Thyroid gland (tissue), 4 donors: Measurements from ENCODE around the gene SOST. TPM values are rescaled to one million over a fixed set of nuclear protein-coding genes. Genes with fewer than 3 reads are reported as not detected.

Experiments used
- DNase-seq, 2 donors: peaks; one replicate each; pipeline ENCODE4 v3.0.0-alpha.2; 2019
- H3K27ac ChIP-seq, 3 donors: fragments of 200-600 bp; sonication (generic); 1 replicate in 2 of 3; 2 replicates in 1 of 3; pipeline ENCODE4 v1.5.1; 2016 to 2019; ENCODE audit warnings: mild to moderate bottlenecking in 1 of 3, moderate library complexity in 1 of 3
- H3K27me3 ChIP-seq: fragments of 200-600 bp; sonication (generic); one replicate; pipeline ENCODE4 v1.5.1; 2019
- H3K36me3 ChIP-seq, 2 donors: fragments of 200-600 bp; sonication (generic); one replicate each; pipeline ENCODE4 v1.5.1; 2016 to 2019
- H3K4me1 ChIP-seq, 2 donors: fragments of 200-600 bp; sonication (generic); one replicate each; pipeline ENCODE4 v1.5.1; 2017 to 2019
- H3K4me3 ChIP-seq, 3 donors: fragments of 200-600 bp; sonication (generic); replicated peaks in 1 of 3; 1 replicate in 2 of 3; 2 replicates in 1 of 3; pipeline ENCODE4 v1.5.1; 2016; ENCODE audit warnings: mild to moderate bottlenecking in 1 of 3
- H3K9me3 ChIP-seq: fragments of 200-600 bp; sonication (generic); one replicate; pipeline ENCODE4 v1.5.1; 2017
- CTCF ChIP-seq, 6 experiments: fragments of 200-600 bp in 3 of 6; fragments of 450-650 bp in 3 of 6; sonication (generic) in 3 of 6; IDR thresholded peaks; one replicate each; pipeline ENCODE4 v1.5.1; 2016 to 2019; ENCODE audit warnings: antibody characterized with exemption in 6 of 6, mild to moderate bottlenecking in 2 of 6, inconsistent platforms in 1 of 6, moderate library complexity in 1 of 6
- POLR2A ChIP-seq, 2 donors: fragments of 450-650 bp; IDR thresholded peaks; one replicate each; pipeline ENCODE4 v1.6.1; 2017; ENCODE audit warnings: antibody characterized with exemption in 2 of 2, mild to moderate bottlenecking in 2 of 2, moderate library complexity in 1 of 2
- WGBS, 2 donors: methylation state at CpG; one replicate each; pipeline ENCODE4 v1.1.5; 2017; 5-methylcytosine and 5-hydroxymethylcytosine counted together
- intact Hi-C: fragments of 100-400 bp; cut with DNase I; formaldehyde crosslinking; loops from one replicate; pipeline ENCODE4 v1.15.1; 2023
- total RNA-seq, 4 donors: library from RNA; depleted of rRNA; stranded (reverse); fragments of >200 nt; gene quantifications; one replicate each; pipeline ENCODE4 v1.2.3, GENCODE V29; 2016

SOST gene
- not detected for total RNA-seq

- no peak within 1 kb of the TSS for H3K27ac ChIP-seq
- no peaks in the 10 kb centered on the region for H3K36me3 ChIP-seq
- 81% methylated on average over 21 to 24 of the region's 24 CpGs for WGBS, 2 donors
- no peak within 1 kb of the TSS for H3K4me3 ChIP-seq
- no peak for TF ChIP-seq CTCF (IDR thresholded peaks at IDR 0.05)
- no peak for TF ChIP-seq POLR2A (IDR thresholded peaks at IDR 0.05)
- no peak for DNase-seq
- peaks cover 10% of the 10 kb centered on the region in 2 donors for H3K4me1 ChIP-seq
- no peaks in the 10 kb centered on the region for H3K27me3 ChIP-seq
- H3K9me3 ChIP-seq: no peaks in the 10 kb centered on the region
- intact Hi-C loops: loop anchor here (2.0 to 5.0 kb wide), 2 partner anchors 68 to 181 kb away; no protein-coding TSS in a partner anchor
Observed at GRCh38 chr17:43758497-43759174, at the start of gene SOST. SOST (minus strand) TSS chr17:43758791; CDS start chr17:43758741, 50 bp downstream.

- no peak for DNase-seq
- no peaks in the 10 kb centered on the region for H3K9me3 ChIP-seq
- no peaks in the 10 kb centered on the region for H3K27me3 ChIP-seq
- H3K4me3 ChIP-seq: no peak overlapping the region
- 86 to 95% methylated on average over 4 of the region's 4 CpGs for WGBS, 2 donors
- no peak for TF ChIP-seq POLR2A (IDR thresholded peaks at IDR 0.05)
- no peak for TF ChIP-seq CTCF (IDR thresholded peaks at IDR 0.05)
- H3K27ac ChIP-seq: no peak overlapping the region
- no peaks in the 10 kb centered on the region for H3K36me3 ChIP-seq
- intact Hi-C loops: no loop called here
- H3K4me1 ChIP-seq: peaks cover 3 to 13% of the 10 kb centered on the region in 2 donors
Observed at GRCh38 chr17:43808076-43808475, 49.5 kb upstream of the SOST start.

- no peaks in the 10 kb centered on the region for H3K36me3 ChIP-seq
- no peak overlapping the region for H3K27ac ChIP-seq
- no peak for DNase-seq
- TF ChIP-seq CTCF (IDR thresholded peaks at IDR 0.05) (no peak), POLR2A (IDR thresholded peaks at IDR 0.05) (no peak)
- intact Hi-C loops: no loop called here
- peaks cover 3 to 7% of the 10 kb centered on the region in 2 donors for H3K4me1 ChIP-seq
- no peak overlapping the region for H3K4me3 ChIP-seq
- no peaks in the 10 kb centered on the region for H3K27me3 ChIP-seq
- no peaks in the 10 kb centered on the region for H3K9me3 ChIP-seq
Observed at GRCh38 chr17:43805117-43805516, 46.5 kb upstream of the SOST start.

GRCh38 chr17:43803758-43804157, 45.2 kb upstream of the SOST start:
- 44 to 59% methylated on average over 4 of the region's 4 CpGs for WGBS, 2 donors
- no peaks in the 10 kb centered on the region for H3K4me1 ChIP-seq
- H3K27me3 ChIP-seq: no peaks in the 10 kb centered on the region
- intact Hi-C loops: no loop called here
- no peaks in the 10 kb centered on the region for H3K36me3 ChIP-seq
- H3K4me3 ChIP-seq: no peak overlapping the region
- no peaks in the 10 kb centered on the region for H3K9me3 ChIP-seq
- DNase-seq: peak in 1 of 2 donors; percentile 7
- no peak overlapping the region for H3K27ac ChIP-seq
- TF ChIP-seq CTCF (IDR thresholded peaks at IDR 0.05) (no peak), POLR2A (IDR thresholded peaks at IDR 0.05) (no peak)

- H3K4me1 ChIP-seq: no peaks in the 10 kb centered on the region
- no peak overlapping the region for H3K27ac ChIP-seq
- no peak overlapping the region for H3K4me3 ChIP-seq
- no peak for TF ChIP-seq CTCF (IDR thresholded peaks at IDR 0.05)
- H3K27me3 ChIP-seq: no peaks in the 10 kb centered on the region
- WGBS, 2 donors: 87 to 89% methylated on average over 3 of the region's 3 CpGs
- DNase-seq: no peak
- intact Hi-C loops: no loop called here
- H3K9me3 ChIP-seq: no peaks in the 10 kb centered on the region
- H3K36me3 ChIP-seq: no peaks in the 10 kb centered on the region
Observed at GRCh38 chr17:43801844-43802243, 43.3 kb upstream of the SOST start.
